Mesenchymal stem cell (in vitro differentiated cells and primary cell): ENCODE measurements around the gene FBXW11.

ENCODE experiments used
- DNase-seq: peaks from one replicate; pipeline ENCODE4 v3.0.0-alpha.2; 2013
- H2AFZ ChIP-seq: one replicate; pipeline ENCODE4 v1.6.1; 2013; ENCODE audit warnings: low read depth, mild to moderate bottlenecking, control low read depth, inconsistent platforms, low read length, moderate library complexity
- H2AK5ac ChIP-seq: 2 replicates; pipeline ENCODE4 v1.6.1; 2013; ENCODE audit warnings: low read length, moderate library complexity, mild to moderate bottlenecking, inconsistent platforms; ENCODE audit not compliant: severe bottlenecking
- H2BK120ac ChIP-seq: one replicate; pipeline ENCODE4 v1.6.1; 2013; ENCODE audit warnings: low read depth, mild to moderate bottlenecking, inconsistent platforms, low read length, moderate library complexity
- H2BK12ac ChIP-seq, 2 experiments: one replicate each; pipeline ENCODE4 v1.6.1; 2013; ENCODE audit warnings: inconsistent platforms in 2 of 2, low read length in 2 of 2, mild to moderate bottlenecking in 2 of 2, moderate library complexity in 2 of 2, control low read depth in 1 of 2
- H2BK15ac ChIP-seq: one replicate; pipeline ENCODE4 v1.6.1; 2013; ENCODE audit warnings: mild to moderate bottlenecking, low read depth, inconsistent platforms; ENCODE audit not compliant: poor library complexity, severe bottlenecking
- H2BK5ac ChIP-seq: 2 replicates; pipeline ENCODE4 v1.6.1; 2013; ENCODE audit warnings: low read depth, mild to moderate bottlenecking, low read length, control low read depth, inconsistent platforms; ENCODE audit not compliant: poor library complexity, severe bottlenecking
- H3K14ac ChIP-seq, 2 experiments: one replicate each; pipeline ENCODE4 v1.6.1; 2013; ENCODE audit warnings: inconsistent platforms in 2 of 2, low read length in 2 of 2, control low read depth in 1 of 2, mild to moderate bottlenecking in 1 of 2, moderate library complexity in 1 of 2
- H3K18ac ChIP-seq, 2 experiments: one replicate each; pipeline ENCODE4 v1.6.1; 2013; ENCODE audit warnings: inconsistent platforms in 2 of 2, low read length in 2 of 2, control low read depth in 1 of 2, low read depth in 1 of 2, mild to moderate bottlenecking in 1 of 2
- H3K23ac ChIP-seq, 2 experiments: one replicate each; pipeline ENCODE4 v1.6.1; 2013; ENCODE audit warnings: inconsistent platforms in 2 of 2, low read length in 2 of 2, mild to moderate bottlenecking in 2 of 2, moderate library complexity in 2 of 2, control low read depth in 1 of 2
- H3K27ac ChIP-seq: 2 replicates; pipeline ENCODE4 v1.5.1; 2013; ENCODE audit warnings: mild to moderate bottlenecking, moderate library complexity, low read length, control low read depth, inconsistent platforms; ENCODE audit not compliant: poor library complexity, severe bottlenecking
- H3K27me3 ChIP-seq, 2 experiments: 2 replicates each; pipeline versions ENCODE4 v1.6.1 to v1.7.0; 2013; ENCODE audit warnings: low read length in 2 of 2, mild to moderate bottlenecking in 2 of 2, moderate library complexity in 2 of 2, control low read depth in 1 of 2, inconsistent platforms in 1 of 2; ENCODE audit not compliant: control insufficient read depth in 1 of 2, insufficient read depth in 1 of 2
- H3K36me3 ChIP-seq, 2 experiments: 2 replicates each; pipeline versions ENCODE4 v1.6.1 to v1.7.0; 2013; ENCODE audit warnings: low read length in 2 of 2, control low read depth in 1 of 2, inconsistent platforms in 1 of 2, low read depth in 1 of 2, mild to moderate bottlenecking in 1 of 2; ENCODE audit not compliant: insufficient read depth in 2 of 2, control insufficient read depth in 1 of 2
- H3K4ac ChIP-seq, 2 experiments: one replicate each; pipeline ENCODE4 v1.6.1; 2013; ENCODE audit warnings: inconsistent platforms in 2 of 2, low read length in 2 of 2, mild to moderate bottlenecking in 2 of 2, moderate library complexity in 2 of 2, control low read depth in 1 of 2, low read depth in 1 of 2
- H3K4me1 ChIP-seq: 2 replicates; pipeline ENCODE4 v1.6.1; 2013; ENCODE audit warnings: low read depth, low read length, control low read depth; ENCODE audit not compliant: control insufficient read depth, insufficient read depth
- H3K4me2 ChIP-seq: 2 replicates; pipeline ENCODE4 v1.6.1; 2013; ENCODE audit warnings: low read length, mild to moderate bottlenecking, inconsistent platforms; ENCODE audit not compliant: poor library complexity, severe bottlenecking
- H3K4me3 ChIP-seq, 2 experiments: 2 replicates each; pipeline versions ENCODE4 v1.5.1 to v1.7.0; 2013; ENCODE audit warnings: low read length in 2 of 2, mild to moderate bottlenecking in 2 of 2, control low read depth in 1 of 2, low read depth in 1 of 2; ENCODE audit not compliant: insufficient read depth in 1 of 2
- H3K79me1 ChIP-seq: replicated peaks from 2 replicates; pipeline ENCODE4 v1.6.1; 2013; ENCODE audit warnings: mild to moderate bottlenecking, control low read depth, low read length, inconsistent platforms; ENCODE audit not compliant: poor library complexity, severe bottlenecking
- H3K9ac ChIP-seq: 2 replicates; pipeline ENCODE4 v1.7.0; 2013; ENCODE audit warnings: mild to moderate bottlenecking, low read length, moderate library complexity
- H3K9me3 ChIP-seq: 2 replicates; pipeline ENCODE4 v1.7.0; 2013; ENCODE audit warnings: mild to moderate bottlenecking, low read length; ENCODE audit not compliant: control insufficient read depth
- H4K8ac ChIP-seq: one replicate; pipeline ENCODE4 v1.6.1; 2013; ENCODE audit warnings: inconsistent platforms, mild to moderate bottlenecking, low read length, moderate library complexity
- H4K91ac ChIP-seq: one replicate; pipeline ENCODE4 v1.6.1; 2013; ENCODE audit warnings: mild to moderate bottlenecking, low read length, inconsistent platforms
- WGBS: methylation state at CpG from one replicate; pipeline ENCODE4 v1.1.7; 2013; ENCODE audit warnings: mixed read lengths; 5-methylcytosine and 5-hydroxymethylcytosine counted together

FBXW11 gene

GRCh38 chr5:171986772-171987171 lies 19.7 kb downstream of the FBXW11 start:
- Histone ChIP-seq H2BK5ac (no peak overlapping the region), H3K4me2 (no peak overlapping the region), H3K4me3 (no peak overlapping the region), H3K23ac (no peak overlapping the region), H3K36me3 (peaks cover 12 to 19% of the 10 kb centered on the region in 2 experiments), H2BK15ac (no peak overlapping the region), H2BK120ac (no peak overlapping the region), H2AK5ac (no peak overlapping the region), H3K9me3 (no peaks in the 10 kb centered on the region), H2BK12ac (no peak overlapping the region), H3K18ac (no peak overlapping the region), H3K4ac (no peak overlapping the region), H4K8ac (no peak overlapping the region), H3K27me3 (no peaks in the 10 kb centered on the region), H3K27ac (no peak overlapping the region), H2AFZ (no peak overlapping the region), H3K14ac (no peak overlapping the region), H3K4me1 (peaks cover 2% of the 10 kb centered on the region), H3K9ac (no peak overlapping the region), H4K91ac (no peak overlapping the region), H3K79me1 (peaks cover 19% of the 10 kb centered on the region)
- WGBS = 89% methylated on average over 4 of the region's 4 CpGs
- DNase-seq = no peak

GRCh38 chr5:171984748-171985419 lies 21.6 kb downstream of the FBXW11 start:
- Histone ChIP-seq H2AK5ac (no peak overlapping the region), H2AFZ (no peak overlapping the region), H3K79me1 (peaks cover 21% of the 10 kb centered on the region), H3K23ac (no peak overlapping the region), H3K4ac (no peak overlapping the region), H2BK5ac (no peak overlapping the region), H3K4me2 (no peak overlapping the region), H3K4me3 (no peak overlapping the region), H3K36me3 (peaks cover 12% of the 10 kb centered on the region in 2 experiments), H3K14ac (peak overlapping the region in 1 of 2 experiments; percentile 28), H2BK15ac (no peak overlapping the region), H2BK120ac (no peak overlapping the region), H3K4me1 (peaks cover 2% of the 10 kb centered on the region), H3K9me3 (peaks cover 12% of the 10 kb centered on the region), H3K27me3 (no peaks in the 10 kb centered on the region), H2BK12ac (no peak overlapping the region), H3K18ac (peak overlapping the region in 1 of 2 experiments; percentile 34), H3K9ac (no peak overlapping the region), H4K91ac (no peak overlapping the region), H3K27ac (no peak overlapping the region), H4K8ac (no peak overlapping the region)
- peak; percentile 84 for DNase-seq
- WGBS = 32% methylated on average over 5 of the region's 6 CpGs

- H3K9me3 ChIP-seq = peaks cover 39% of the 10 kb centered on the region
- no peak for DNase-seq
- no CpG with 5 or more reads among the region's 2 CpGs for WGBS
These were observed 24.6 kb downstream of the FBXW11 start for GRCh38 chr5:171981847-171982246.

GRCh38 chr5:171980792-171981191 lies 25.6 kb downstream of the FBXW11 start:
- no peak overlapping the region for H3K4ac ChIP-seq
- no peak overlapping the region for H2BK5ac ChIP-seq
- no peak overlapping the region for H2BK12ac ChIP-seq
- no peaks in the 10 kb centered on the region for H3K27me3 ChIP-seq
- H3K9ac ChIP-seq = no peak overlapping the region
- no peak overlapping the region for H3K4me2 ChIP-seq
- peaks cover 39% of the 10 kb centered on the region for H3K9me3 ChIP-seq
- no peak overlapping the region for H3K18ac ChIP-seq
- H4K91ac ChIP-seq = no peak overlapping the region
- no CpG with 5 or more reads among the region's 3 CpGs for WGBS
- H3K79me1 ChIP-seq = peaks cover 23% of the 10 kb centered on the region
- no peak overlapping the region for H3K27ac ChIP-seq
- H3K14ac ChIP-seq = no peak overlapping the region
- H3K4me1 ChIP-seq = peaks cover 2% of the 10 kb centered on the region
- H3K4me3 ChIP-seq = no peak overlapping the region
- no peak overlapping the region for H4K8ac ChIP-seq
- peaks cover 8 to 9% of the 10 kb centered on the region in 2 experiments for H3K36me3 ChIP-seq
- H2BK15ac ChIP-seq = no peak overlapping the region
- H2BK120ac ChIP-seq = no peak overlapping the region
- H2AFZ ChIP-seq = no peak overlapping the region
- no peak overlapping the region for H3K23ac ChIP-seq
- H2AK5ac ChIP-seq = no peak overlapping the region
- no peak for DNase-seq

More at GRCh38 chr5:171981847-171982246, 24.6 kb downstream of the FBXW11 start:
- Histone ChIP-seq H3K14ac (no peak overlapping the region), H3K79me1 (peaks cover 20% of the 10 kb centered on the region), H4K8ac (no peak overlapping the region), H3K36me3 (peaks cover 9 to 10% of the 10 kb centered on the region in 2 experiments), H3K4me3 (no peak overlapping the region), H2BK5ac (no peak overlapping the region), H2AFZ (no peak overlapping the region), H3K4me1 (peaks cover 2% of the 10 kb centered on the region), H3K27ac (no peak overlapping the region), H2BK15ac (no peak overlapping the region), H3K9ac (no peak overlapping the region), H2BK120ac (no peak overlapping the region), H2BK12ac (no peak overlapping the region), H3K4ac (no peak overlapping the region), H3K4me2 (no peak overlapping the region), H2AK5ac (no peak overlapping the region), H4K91ac (no peak overlapping the region), H3K18ac (no peak overlapping the region), H3K27me3 (no peaks in the 10 kb centered on the region), H3K23ac (no peak overlapping the region)
